GM13976 (cell line): ENCODE results near the gene PRIMA1.

ENCODE experiments used
- DNase-seq: peaks from one replicate; pipeline ENCODE4 v3.0.0; 2012; ENCODE audit warnings: low spot score
- CTCF ChIP-seq: IDR thresholded peaks from 2 replicates; pipeline ENCODE4 v1.5.1; 2012; ENCODE audit warnings: borderline replicate concordance, mild to moderate bottlenecking; ENCODE audit not compliant: insufficient read depth; ENCODE audit errors: extremely low read depth, missing control alignments, control extremely low read depth
- in situ Hi-C: fragments of 300-500 bp; cut with MboI; formaldehyde crosslinking; loops from one replicate; pipeline ENCODE4 v1.12.0; 2022; ENCODE audit warnings: low sequenced_read_pairs, mixed read lengths, inconsistent platforms; ENCODE audit not compliant: unreplicated experiment

PRIMA1 gene

GRCh38 chr14:93775744-93776143, 12.5 kb downstream of the PRIMA1 start:
- TF ChIP-seq CTCF: no peak
- in situ Hi-C loops: no loop called here
- DNase-seq: no peak

- in situ Hi-C loops: no loop called here
Observed at GRCh38 chr14:93775158-93775557, 13.1 kb downstream of the PRIMA1 start.

GRCh38 chr14:93772263-93772662, 16.0 kb downstream of the PRIMA1 start:
- in situ Hi-C loops: no loop called here
- TF ChIP-seq CTCF: no peak
- no peak for DNase-seq

More at GRCh38 chr14:93775158-93775557, 13.1 kb downstream of the PRIMA1 start:
- DNase-seq: no peak
- no peak for TF ChIP-seq CTCF

- TF ChIP-seq CTCF: no peak
- in situ Hi-C loops: no loop called here
- DNase-seq: no peak
Observed at GRCh38 chr14:93765970-93766369, 22.3 kb downstream of the PRIMA1 start.

- no peak for TF ChIP-seq CTCF
- DNase-seq: no peak
- in situ Hi-C loops: no loop called here
Observed at GRCh38 chr14:93765155-93765554, 23.1 kb downstream of the PRIMA1 start.

- in situ Hi-C loops: no loop called here
- TF ChIP-seq CTCF: no peak
- no peak for DNase-seq
Observed at GRCh38 chr14:93764211-93764659, 24.1 kb downstream of the PRIMA1 start.
